Activated T-helper 1 cell treated with anti-CD3 and anti-CD28 coated beads, Interleukin-12 subunit alpha, Interleukin-12 subunit beta, Interleukin-2, Interleukin-4 antibody, amounts not matched to agents 30 ng/mL and 10 ng/mL and 1 ng/mL, durations not matched to agents 14 hours and 24 hours and 36 hours (primary cell): ENCODE data around the gene IL17B. TPM values are rescaled to one million over a fixed set of nuclear protein-coding genes. Genes with fewer than 3 reads are reported as not detected.

Source experiments
- DNase-seq: peaks from one replicate; pipeline ENCODE4 v3.0.0; 2021; ENCODE audit warnings: low spot score
- H3K27ac Mint-ChIP-seq: one replicate; pipeline ENCODE4 v1.8.0; 2021; ENCODE audit warnings: mild to moderate bottlenecking, mixed read lengths
- H3K27me3 Mint-ChIP-seq: one replicate; pipeline ENCODE4 v1.8.0; 2022; ENCODE audit warnings: mild to moderate bottlenecking, moderate library complexity, mixed read lengths; ENCODE audit not compliant: insufficient read depth
- H3K36me3 Mint-ChIP-seq: one replicate; pipeline ENCODE4 v1.8.0; 2021; ENCODE audit warnings: low read depth, mixed read lengths
- H3K4me1 Mint-ChIP-seq: one replicate; pipeline ENCODE4 v1.8.0; 2021; ENCODE audit warnings: low read depth, mixed read lengths
- H3K4me3 Mint-ChIP-seq: one replicate; pipeline ENCODE4 v1.8.0; 2021; ENCODE audit warnings: mild to moderate bottlenecking, moderate library complexity, mixed read lengths
- H3K9me3 Mint-ChIP-seq: one replicate; pipeline ENCODE4 v1.8.0; 2021; ENCODE audit warnings: mixed read lengths
- intact Hi-C: fragments of 100-400 bp; cut with micrococcal nuclease; formaldehyde crosslinking; loops from one replicate; pipeline ENCODE4 v1.15.1; 2024
- total RNA-seq: library from RNA; stranded (reverse); gene quantifications from 2 replicates; pipeline ENCODE4 v1.2.3, GENCODE V29; 2022

The IL17B gene
- total RNA-seq, 1 donor from 2014 or later = not detected

DNA sequence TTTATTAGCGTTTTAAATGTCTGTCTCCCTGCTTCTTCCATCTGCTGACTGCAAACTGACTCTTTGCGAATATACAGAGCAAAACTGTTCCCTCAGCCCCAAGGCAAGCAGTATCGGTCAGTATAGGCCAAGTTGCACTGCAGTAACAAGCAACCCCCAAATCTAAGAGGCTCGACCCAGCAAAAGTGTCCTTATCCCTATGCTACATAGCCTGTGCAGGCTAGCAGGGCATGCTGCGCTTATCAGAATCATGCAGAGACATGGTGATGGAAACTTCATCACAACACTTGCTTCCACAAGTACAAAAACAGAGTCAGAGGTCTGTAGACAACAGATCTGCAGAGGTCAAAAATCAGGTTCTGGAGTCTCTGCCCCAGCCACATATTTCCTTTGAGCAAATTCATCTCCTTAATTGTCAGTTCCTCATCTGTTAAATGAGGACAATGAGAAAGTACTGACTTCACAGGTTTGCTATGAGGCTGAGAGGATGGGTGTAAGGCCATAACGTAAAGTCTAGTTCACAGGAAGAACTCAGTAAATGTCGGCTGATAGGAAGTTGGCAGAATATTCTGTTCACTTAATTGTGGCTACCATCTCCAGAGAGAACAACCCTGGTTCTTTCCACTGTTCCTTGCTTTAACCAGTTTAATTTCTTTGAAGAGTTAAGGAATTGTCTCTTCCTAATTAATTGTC lies 9.6 kb upstream of the IL17B start:
- Mint-ChIP-seq H3K27me3 (peaks cover 13% of the 10 kb centered on the region), H3K4me1 (no peaks in the 10 kb centered on the region), H3K9me3 (no peaks in the 10 kb centered on the region), H3K4me3 (no peak overlapping the region), H3K36me3 (no peaks in the 10 kb centered on the region), H3K27ac (no peak overlapping the region)
- intact Hi-C loops = no loop called here
- no peak for DNase-seq

DNA sequence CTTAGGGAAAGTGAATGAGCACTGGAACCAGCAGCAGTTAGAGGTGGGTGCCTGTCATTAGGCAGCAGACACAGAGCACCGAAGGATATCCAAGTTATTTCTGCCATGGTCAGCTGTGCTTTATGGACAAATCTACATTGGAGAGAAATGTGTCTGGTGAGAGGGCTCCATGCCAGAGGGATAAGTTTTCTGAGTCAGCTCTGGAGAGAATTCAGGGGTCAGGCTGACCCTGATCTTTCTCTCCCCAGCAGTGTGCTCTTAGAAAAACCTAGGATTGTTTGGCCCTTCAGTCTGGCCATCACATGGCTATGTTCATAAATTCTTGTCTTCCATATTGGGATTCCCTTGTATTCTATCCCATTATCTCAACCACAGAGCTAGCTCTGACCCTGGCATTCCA lies 8.9 kb upstream of the IL17B start:
- Mint-ChIP-seq H3K27me3 (peaks cover 13% of the 10 kb centered on the region), H3K4me3 (no peak overlapping the region), H3K4me1 (no peaks in the 10 kb centered on the region), H3K36me3 (no peaks in the 10 kb centered on the region), H3K9me3 (no peaks in the 10 kb centered on the region), H3K27ac (no peak overlapping the region)
- intact Hi-C loops = no loop called here
- DNase-seq = no peak

DNA sequence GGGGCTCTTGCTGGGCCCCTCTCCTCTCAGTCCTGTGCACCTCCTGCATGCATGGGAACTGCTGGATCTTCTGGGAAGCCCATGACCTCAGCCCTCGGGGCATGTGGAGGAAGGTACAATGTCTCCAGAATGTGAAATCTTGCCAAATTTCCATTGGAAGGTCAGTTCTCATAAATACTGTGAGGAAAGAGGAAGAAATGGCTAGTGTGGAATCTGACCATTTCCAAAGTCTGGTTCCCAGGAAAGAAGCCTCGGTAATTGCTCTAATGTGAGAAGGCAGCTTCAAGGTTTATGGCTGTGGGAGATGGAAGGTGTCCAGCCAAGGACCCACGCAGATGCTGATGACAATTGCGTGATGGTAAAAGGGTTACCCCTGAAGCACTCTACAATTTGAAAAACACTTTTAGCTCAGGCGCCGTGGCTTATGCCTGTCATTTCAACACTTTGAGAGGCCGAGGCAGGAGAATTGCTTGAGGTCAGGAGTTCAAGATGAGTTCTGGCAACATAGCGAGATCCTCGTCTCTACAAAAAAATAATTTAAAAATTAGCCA lies 8.1 kb upstream of the IL17B start:
- no peak for DNase-seq
- intact Hi-C loops = no loop called here
- Mint-ChIP-seq H3K27me3 (peaks cover 13% of the 10 kb centered on the region), H3K4me3 (no peak overlapping the region), H3K27ac (no peak overlapping the region), H3K4me1 (no peaks in the 10 kb centered on the region), H3K36me3 (no peaks in the 10 kb centered on the region), H3K9me3 (no peaks in the 10 kb centered on the region)

DNA sequence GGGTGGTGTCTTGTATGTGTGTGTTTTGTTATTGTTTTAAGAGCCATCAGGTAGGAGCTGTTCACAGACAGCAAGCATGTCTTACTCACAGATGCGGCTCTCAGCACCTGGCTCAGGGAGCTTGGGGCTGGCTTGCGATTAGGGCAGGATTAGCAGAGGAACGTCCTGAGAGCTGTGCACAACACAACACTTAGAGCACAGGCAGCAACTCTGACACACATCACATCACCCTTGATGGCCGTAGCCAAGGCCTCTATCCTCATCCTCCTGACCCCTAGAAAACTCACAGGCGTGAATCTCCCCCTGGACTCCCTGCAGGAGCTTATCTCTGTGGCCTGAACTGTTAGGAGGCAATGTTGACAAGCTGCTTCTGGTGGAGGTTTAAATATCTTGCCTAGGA lies 7.1 kb upstream of the IL17B start:
- peaks cover 13% of the 10 kb centered on the region for H3K27me3 Mint-ChIP-seq
- no peaks in the 10 kb centered on the region for H3K9me3 Mint-ChIP-seq
- no peak overlapping the region for H3K27ac Mint-ChIP-seq
- no peaks in the 10 kb centered on the region for H3K4me1 Mint-ChIP-seq
- H3K4me3 Mint-ChIP-seq = no peak overlapping the region
- H3K36me3 Mint-ChIP-seq = no peaks in the 10 kb centered on the region
- intact Hi-C loops = no loop called here
- DNase-seq = no peak

DNA sequence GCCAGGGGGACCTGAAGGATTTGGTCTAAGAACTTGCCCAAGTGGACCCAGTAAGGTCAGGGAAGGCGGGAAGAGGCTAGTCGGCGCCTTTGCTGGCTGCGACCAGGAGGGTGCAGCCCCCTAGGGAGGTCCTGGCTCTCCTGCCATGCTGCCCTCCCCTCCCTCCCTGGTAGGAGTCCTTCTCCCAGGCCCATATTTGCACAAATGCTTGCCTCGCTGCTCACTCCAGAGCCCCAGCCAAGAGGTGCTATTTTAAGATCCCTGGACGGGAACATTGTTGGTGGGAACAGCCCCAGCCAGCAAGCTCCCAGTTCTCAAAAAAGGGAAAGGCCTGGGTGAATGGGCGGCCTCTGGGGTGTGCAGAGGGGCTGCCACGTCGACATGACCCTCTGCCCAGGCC lies 4.3 kb upstream of the IL17B start:
- H3K4me3 Mint-ChIP-seq = no peak overlapping the region
- no peaks in the 10 kb centered on the region for H3K9me3 Mint-ChIP-seq
- no peak for DNase-seq
- H3K27me3 Mint-ChIP-seq = peaks cover 3% of the 10 kb centered on the region
- H3K36me3 Mint-ChIP-seq = no peaks in the 10 kb centered on the region
- H3K4me1 Mint-ChIP-seq = no peaks in the 10 kb centered on the region
- intact Hi-C loops = no loop called here
- H3K27ac Mint-ChIP-seq = no peak overlapping the region

DNA sequence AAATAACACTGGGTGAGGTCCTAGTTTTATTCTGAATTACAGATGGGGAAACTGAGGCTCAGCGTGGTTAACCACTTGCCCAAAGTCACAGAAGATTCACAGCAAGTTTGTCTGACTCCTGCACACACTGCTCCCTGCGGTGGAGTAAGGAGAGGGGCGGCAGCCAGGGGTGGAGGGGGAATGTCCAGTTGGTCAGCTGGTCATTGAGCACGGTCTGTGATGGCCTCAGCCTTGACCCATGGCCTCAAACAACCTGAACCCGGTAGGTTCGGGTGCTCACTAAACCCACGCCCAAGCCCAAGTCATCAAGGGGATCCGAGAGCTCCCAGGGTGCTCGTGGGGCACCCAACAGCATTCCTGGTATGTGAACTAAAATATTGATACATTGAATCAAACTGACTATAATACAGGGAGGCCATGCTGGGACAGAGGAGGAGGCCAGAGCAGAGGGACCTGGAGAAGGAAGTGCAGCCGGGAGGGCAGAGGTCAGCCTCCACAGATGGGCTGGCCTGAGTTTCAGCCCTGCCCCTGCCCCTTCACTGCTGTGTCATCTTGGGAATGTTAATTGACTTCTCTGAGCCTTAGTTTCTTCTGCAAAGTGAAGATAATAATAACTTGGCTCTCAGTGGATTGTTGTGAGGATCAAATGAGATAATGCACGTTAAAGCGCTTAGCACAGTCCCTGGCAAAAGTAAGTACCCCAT lies 3.6 kb upstream of the IL17B start:
- Mint-ChIP-seq H3K4me1 (no peaks in the 10 kb centered on the region), H3K4me3 (no peak overlapping the region), H3K27ac (no peak overlapping the region), H3K27me3 (peaks cover 2% of the 10 kb centered on the region), H3K36me3 (no peaks in the 10 kb centered on the region), H3K9me3 (no peaks in the 10 kb centered on the region)
- intact Hi-C loops = loop anchor here (1.0 kb wide), 2 partner anchors 52 to 182 kb away; no protein-coding TSS in a partner anchor
- DNase-seq = no peak

DNA sequence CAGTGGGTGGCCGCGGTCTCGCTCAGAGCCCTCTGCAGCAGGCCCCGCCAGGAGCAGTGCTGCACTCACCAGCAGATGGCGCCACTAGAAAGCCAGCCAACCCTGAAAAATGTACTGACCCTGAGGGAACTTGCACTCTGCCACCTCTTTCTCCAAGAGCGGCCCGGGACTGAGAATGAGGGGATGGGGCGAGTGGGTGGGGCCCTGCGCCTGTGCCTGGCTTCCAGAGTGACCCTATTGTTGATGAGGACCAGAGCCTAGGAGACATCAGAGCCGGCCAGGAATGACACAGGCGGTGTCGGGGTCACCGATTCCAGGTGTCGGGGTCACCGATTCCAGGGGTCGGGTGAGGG lies 2.9 kb upstream of the IL17B start:
- intact Hi-C loops = loop anchor here (1.0 kb wide), 2 partner anchors 52 to 182 kb away; no protein-coding TSS in a partner anchor
- Mint-ChIP-seq H3K4me1 (no peaks in the 10 kb centered on the region), H3K4me3 (no peak overlapping the region), H3K9me3 (no peaks in the 10 kb centered on the region), H3K27me3 (peaks cover 2% of the 10 kb centered on the region), H3K36me3 (no peaks in the 10 kb centered on the region), H3K27ac (no peak overlapping the region)
- peak; percentile 59 for DNase-seq

DNA sequence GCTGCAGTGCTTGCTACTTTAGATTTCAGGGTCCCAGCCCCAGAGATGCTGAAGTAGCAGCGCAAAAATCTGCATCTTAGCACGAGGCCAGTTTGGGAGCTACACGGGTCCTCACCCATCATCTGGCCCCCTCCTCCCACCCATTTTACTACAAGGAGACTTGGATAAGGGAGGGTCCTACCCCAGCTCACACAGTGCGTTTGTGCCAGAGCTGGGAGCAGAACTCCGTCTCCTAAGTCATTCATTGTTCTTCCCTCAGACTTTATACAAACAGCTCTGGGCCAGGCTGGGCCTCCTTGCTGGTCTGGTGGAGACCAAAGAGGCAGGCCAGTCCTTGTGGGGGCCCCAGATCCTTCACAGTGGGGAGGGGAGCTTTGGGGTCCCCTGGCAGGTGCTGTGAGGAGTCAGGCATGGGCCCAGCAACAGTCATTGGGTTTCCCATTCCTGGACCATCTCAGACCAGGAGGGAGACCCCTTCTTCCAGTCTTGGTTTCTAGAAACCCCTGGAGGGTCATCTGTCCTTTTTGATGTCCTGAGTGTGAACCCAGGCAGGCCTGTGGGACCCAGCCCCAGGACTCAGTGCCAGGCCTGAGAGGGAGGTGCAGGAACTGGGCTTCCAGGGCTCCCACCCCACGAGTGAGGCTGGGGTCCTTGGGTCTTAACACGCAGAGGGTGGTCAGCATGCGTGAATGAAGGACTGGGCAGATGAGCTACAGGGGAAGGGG lies 2.3 kb upstream of the IL17B start:
- Mint-ChIP-seq H3K9me3 (no peaks in the 10 kb centered on the region), H3K27me3 (peaks cover 2% of the 10 kb centered on the region), H3K4me1 (no peaks in the 10 kb centered on the region), H3K36me3 (no peaks in the 10 kb centered on the region), H3K4me3 (no peak overlapping the region), H3K27ac (no peak overlapping the region)
- no peak for DNase-seq
- intact Hi-C loops = no loop called here

DNA sequence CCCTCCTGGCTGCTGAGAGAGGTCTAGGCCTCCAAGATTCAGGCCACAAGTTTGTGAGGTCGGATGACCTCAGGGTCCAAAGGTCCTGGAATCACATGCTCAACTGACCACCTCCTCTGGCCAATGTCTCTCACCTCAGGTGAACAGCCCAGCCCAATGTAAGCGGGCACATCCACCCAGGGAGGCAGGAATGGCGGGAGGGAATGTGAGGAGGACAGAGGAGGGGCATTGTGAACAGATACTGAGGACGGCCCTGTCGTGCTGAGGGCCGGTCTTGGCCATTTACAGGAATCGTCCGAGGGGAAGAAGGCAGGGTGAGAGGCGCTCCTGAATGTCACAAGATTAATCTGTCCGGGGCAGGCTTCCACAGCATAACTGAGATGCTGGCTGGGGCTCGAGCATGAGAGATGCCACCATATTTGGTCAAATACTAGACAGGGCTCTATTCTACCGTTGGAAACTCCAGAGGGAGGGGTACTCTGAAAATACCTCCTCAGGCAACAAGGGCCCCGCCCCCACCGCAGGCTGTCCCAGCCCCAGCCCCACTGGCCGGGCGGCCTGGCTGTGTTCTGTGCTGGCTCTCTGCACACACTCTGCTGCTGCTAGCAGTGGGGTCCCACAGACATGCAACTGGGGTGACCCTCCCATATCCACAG lies 1.5 kb upstream of the IL17B start:
- no peak overlapping the region for H3K4me3 Mint-ChIP-seq
- no peak overlapping the region for H3K27ac Mint-ChIP-seq
- no peak for DNase-seq
- intact Hi-C loops = no loop called here
- no peaks in the 10 kb centered on the region for H3K36me3 Mint-ChIP-seq
- H3K4me1 Mint-ChIP-seq = no peaks in the 10 kb centered on the region
- H3K9me3 Mint-ChIP-seq = no peaks in the 10 kb centered on the region
- H3K27me3 Mint-ChIP-seq = no peaks in the 10 kb centered on the region

DNA sequence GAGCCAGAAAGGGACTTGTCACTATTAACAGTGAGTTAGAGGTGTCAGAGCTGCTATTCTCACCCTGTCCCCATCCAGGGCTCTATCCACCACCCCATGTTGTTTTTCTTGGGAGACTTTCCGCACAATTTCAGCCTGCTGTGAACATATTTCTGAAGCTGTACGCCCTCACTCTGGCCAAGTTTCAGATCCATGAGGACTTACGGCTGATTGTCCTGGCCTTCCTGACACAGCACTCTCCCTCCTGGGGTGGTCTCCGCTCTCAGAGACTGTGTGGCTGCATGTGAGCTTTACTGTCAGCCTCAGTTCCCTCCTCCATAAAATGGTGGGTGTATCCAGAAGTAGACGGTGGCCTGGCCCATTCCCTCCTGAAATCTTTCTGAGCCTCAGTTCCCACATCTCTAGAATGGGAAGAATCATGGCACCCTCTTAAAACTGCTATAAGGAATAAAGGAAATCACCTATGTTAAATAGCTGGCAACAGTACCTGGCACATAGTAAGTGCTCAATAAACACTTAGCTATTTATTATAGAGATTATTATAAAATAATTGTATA lies 804 bp upstream of the IL17B start:
- Mint-ChIP-seq H3K9me3 (no peaks in the 10 kb centered on the region), H3K27me3 (no peaks in the 10 kb centered on the region), H3K27ac (no peak overlapping the region), H3K4me3 (no peak overlapping the region), H3K36me3 (no peaks in the 10 kb centered on the region), H3K4me1 (no peaks in the 10 kb centered on the region)
- DNase-seq = no peak
- intact Hi-C loops = no loop called here

DNA sequence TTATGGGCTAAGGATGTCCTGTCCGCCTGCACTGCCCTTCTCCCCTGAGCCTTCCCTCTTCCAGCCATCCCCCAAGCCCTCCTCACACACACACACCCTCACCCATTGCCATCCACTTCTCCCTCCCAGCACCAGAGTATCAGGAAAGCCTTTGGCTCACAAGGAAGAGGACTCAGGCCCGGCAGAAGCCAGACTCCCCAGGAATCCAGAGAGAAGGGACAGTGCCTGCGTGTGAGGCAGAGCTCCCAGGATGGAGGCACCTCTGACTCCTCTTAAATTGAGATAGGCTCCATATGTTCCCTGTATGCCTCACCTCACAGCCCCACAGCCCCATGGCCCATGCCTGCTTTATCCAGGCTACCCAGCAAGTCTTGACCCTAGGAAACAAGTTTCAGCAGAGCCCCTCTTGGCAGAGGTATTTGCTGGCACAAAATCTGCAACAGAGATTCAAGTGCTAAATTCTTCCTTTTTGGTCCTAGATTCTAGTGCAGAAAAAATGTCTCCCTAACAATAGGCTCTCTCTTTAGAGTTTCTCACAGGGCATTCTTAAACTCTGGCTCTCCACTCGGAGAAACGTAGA lies 761 bp downstream of the IL17B start:
- no peak overlapping the region for H3K4me3 Mint-ChIP-seq
- no peaks in the 10 kb centered on the region for H3K9me3 Mint-ChIP-seq
- no peaks in the 10 kb centered on the region for H3K36me3 Mint-ChIP-seq
- no peak for DNase-seq
- no peaks in the 10 kb centered on the region for H3K4me1 Mint-ChIP-seq
- intact Hi-C loops = no loop called here
- H3K27me3 Mint-ChIP-seq = no peaks in the 10 kb centered on the region
- no peak overlapping the region for H3K27ac Mint-ChIP-seq

DNA sequence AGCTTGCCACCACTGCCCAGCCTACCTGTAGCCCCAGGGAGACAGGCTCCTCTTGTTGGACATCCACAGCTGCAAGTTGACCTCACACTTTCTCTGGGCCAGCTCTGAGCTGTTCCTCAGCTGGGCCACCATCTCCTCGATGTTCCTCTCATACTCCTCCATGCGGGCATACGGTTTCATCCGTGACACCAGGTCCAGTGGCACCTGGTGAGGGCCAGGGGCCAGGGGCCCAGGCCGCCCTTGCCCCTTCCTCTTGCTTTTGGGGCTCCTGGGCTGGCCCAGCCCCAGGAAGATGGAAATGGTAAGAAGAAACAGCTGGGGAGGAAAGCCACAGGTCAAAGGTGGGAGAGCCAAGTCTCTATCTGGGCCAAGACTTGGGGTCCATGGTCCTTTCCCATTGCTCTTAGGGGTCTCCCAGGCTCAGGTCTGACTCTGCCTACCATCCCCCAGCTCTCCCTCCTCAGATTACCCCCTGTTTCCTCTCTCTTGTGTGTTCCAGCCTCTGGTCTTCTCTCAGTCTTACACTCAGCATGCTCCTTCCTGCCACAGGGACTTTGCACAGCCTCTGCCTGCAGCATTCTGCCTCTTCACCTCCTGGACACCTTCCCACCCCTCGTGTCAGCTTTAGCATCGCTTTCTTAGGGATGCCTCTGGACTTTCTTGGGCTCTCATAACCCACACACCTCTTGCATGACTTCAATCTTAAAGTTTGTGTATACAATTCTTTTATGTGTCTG lies 2.2 kb downstream of the IL17B start:
- H3K27ac Mint-ChIP-seq = no peak overlapping the region
- DNase-seq = no peak

More for the DNA sequence above, 2.2 kb downstream of the IL17B start:
- H3K36me3 Mint-ChIP-seq = no peaks in the 10 kb centered on the region
- H3K4me1 Mint-ChIP-seq = no peaks in the 10 kb centered on the region
- intact Hi-C loops = no loop called here
- no peaks in the 10 kb centered on the region for H3K9me3 Mint-ChIP-seq
- no peaks in the 10 kb centered on the region for H3K27me3 Mint-ChIP-seq
- no peak overlapping the region for H3K4me3 Mint-ChIP-seq
